AG09319 (cell line): ENCODE data around the gene MED27.

Source experiments
- DNase-seq: peaks from one replicate; pipeline ENCODE4 v3.0.0-alpha.2; 2010; ENCODE audit warnings: low read depth; ENCODE audit errors: extremely low read depth
- TF ChIP-seq, protein P1 (sequence below): IDR thresholded peaks from 2 replicates; pipeline ENCODE4 v1.5.1; 2011; ENCODE audit warnings: low read depth, mild to moderate bottlenecking, inconsistent platforms, low read length, moderate library complexity

MED27 gene

DNA sequence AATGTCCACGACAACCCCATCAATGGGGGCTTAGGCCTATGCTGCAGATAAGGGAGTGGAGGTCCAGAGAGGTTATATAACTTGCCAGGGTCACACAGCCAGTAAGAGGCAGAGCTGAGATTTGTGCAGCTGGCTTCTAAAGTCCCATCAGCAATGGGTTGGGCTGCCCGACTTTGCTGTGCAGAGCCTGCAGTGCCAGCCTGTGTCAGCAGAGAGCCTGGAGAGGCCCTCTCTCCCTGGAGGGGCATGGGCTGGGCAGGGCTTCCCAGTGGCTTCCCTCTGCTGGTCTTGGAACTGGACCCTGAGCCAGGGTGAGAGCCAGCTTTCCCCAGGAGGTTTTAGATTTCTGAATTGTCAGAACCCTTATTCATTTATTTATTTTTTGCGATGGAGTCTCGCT lies 262.6 kb downstream of the MED27 start:
- DNase-seq, result no peak
- TF ChIP-seq, protein P1, sequence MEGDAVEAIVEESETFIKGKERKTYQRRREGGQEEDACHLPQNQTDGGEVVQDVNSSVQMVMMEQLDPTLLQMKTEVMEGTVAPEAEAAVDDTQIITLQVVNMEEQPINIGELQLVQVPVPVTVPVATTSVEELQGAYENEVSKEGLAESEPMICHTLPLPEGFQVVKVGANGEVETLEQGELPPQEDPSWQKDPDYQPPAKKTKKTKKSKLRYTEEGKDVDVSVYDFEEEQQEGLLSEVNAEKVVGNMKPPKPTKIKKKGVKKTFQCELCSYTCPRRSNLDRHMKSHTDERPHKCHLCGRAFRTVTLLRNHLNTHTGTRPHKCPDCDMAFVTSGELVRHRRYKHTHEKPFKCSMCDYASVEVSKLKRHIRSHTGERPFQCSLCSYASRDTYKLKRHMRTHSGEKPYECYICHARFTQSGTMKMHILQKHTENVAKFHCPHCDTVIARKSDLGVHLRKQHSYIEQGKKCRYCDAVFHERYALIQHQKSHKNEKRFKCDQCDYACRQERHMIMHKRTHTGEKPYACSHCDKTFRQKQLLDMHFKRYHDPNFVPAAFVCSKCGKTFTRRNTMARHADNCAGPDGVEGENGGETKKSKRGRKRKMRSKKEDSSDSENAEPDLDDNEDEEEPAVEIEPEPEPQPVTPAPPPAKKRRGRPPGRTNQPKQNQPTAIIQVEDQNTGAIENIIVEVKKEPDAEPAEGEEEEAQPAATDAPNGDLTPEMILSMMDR, result no peak

DNA sequence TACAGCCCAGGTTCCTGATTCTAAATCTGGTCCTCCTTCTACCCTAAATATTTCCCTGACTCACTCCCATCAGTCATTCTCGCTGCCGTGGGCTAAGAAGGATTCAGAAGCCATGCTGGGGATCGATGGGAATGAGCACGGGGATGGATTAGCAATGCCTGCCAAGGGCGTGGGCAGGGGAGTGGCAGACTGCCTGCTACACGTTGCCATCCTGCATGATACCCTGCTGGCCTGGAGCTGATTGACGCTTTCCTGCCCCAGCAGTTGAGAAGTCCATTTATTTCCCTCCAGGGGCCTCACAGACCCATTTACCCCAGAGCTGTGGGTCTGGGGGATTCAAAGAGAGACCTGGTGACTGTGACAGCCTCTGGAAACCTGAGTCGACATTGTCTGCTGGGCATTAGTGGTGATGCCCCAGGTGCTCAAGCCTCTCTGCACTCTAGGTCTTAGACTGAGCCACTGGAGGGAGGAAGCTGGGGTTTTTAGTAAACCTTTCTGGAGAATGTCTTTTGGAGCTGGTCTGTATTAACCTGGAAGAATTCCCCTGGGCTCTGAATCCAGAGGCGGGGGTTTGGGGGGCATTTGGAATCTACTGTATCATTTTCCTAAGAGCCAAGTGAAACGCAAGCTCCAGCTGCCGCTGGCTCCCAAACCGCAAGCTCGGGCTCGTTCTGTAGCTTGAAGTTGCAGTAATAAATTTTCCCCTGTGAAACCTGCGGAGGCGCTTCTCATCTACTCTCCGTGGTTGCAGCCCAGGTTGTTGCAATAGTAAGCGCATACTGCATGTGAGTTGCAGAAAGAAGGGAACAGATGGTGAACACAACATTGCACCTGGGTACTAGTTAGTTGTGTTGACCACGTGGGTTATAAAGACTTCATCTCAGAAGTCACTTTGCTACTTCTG lies 263.4 kb downstream of the MED27 start:
- DNase-seq, result no peak

DNA sequence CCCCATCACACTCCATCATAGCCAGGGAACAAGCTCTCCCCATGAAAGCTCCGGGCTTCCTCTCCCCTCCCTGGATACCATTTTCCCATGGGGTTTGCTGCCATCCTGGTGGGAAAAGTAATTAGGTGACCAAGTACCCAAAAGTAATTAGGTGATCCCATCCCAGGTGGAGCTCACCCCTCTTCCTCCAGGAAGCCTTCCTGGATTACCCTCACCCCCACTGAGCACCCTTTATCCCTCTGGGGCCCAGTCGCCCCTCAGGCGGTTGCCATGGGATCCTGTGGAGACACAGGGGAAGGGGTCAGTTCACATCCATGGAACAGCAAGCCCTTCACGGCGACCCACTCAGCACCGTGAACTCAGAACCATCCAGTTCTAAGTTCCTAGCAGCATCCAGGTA lies 265.0 kb downstream of the MED27 start:
- no peak for DNase-seq
- TF ChIP-seq, protein P1, result no peak

More for the DNA sequence above, 263.4 kb downstream of the MED27 start:
- TF ChIP-seq, protein P1, result no peak

DNA sequence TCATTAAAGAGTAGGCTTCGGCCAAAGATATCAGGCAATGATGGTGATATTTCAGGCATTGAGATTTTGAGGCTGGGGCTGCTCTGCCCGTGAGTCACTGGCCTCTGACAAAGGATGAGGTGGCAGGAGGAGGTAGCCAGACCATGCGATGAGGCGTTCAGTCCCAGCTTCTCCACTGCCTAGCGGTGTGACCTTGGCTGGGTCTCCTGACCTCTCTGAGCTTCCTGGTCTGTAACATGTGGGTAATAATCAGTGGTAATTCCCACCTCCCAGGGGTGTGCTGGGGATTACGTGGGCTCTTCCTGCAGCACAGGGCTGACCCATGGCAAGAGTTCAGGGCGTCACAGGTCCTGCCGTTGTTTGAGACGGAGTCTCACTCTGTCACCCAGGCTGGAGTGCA lies 266.6 kb downstream of the MED27 start:
- TF ChIP-seq, protein P1, result no peak
- no peak for DNase-seq

DNA sequence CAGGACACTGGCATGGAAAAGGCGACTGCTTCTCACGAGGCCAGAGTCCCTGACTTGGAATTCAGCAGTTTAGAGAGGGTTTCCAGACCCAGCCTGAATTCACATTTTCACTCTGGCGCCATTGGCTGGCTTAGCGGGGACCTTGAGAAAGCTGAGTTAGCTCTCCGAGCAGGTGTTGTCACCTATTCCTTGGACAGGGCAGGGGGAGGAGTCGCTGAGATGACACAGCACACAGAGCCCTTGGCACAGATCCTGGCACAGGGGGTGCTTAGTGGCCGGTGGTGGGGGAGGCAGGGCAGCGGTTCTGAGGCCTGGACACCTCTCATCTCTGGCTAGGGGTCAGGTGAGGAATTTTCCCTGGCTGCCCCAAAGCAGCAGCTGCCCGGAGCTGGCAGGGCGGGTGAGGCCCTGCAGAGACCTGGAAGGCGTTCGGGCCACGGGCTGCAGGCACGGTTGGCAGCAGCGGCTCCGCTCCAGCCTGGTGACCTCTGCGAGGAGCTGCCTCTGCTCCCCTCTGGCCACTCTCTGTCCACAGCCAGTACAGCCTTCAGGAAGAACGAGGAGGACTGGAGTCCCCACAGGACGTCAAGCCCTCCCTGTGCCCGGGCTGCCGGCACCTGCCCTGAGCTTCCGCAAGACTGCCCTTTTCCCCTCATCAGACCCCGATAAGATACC lies 267.4 kb downstream of the MED27 start:
- TF ChIP-seq, protein P1, result no peak
- DNase-seq, result no peak

DNA sequence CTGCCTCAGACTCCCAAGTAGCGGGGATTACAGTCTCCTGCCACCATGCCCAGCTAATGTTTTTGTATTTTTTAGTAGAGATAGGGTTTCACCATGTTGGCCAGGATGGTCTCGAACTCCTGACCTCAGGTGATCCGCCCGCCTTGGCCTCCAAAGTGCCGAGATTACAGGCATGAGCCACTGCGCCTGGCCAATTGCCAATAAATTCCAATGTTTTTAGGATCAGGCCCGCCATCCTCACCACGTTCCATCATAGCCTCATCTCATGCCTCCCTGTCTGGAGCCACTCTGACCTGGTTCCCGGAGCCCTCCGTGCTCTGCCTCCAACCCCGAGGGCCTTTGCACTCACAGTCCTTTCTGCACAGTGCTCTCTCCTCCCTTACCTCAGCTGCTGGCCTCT lies 268.3 kb downstream of the MED27 start:
- TF ChIP-seq, protein P1, result no peak
- DNase-seq, result no peak

DNA sequence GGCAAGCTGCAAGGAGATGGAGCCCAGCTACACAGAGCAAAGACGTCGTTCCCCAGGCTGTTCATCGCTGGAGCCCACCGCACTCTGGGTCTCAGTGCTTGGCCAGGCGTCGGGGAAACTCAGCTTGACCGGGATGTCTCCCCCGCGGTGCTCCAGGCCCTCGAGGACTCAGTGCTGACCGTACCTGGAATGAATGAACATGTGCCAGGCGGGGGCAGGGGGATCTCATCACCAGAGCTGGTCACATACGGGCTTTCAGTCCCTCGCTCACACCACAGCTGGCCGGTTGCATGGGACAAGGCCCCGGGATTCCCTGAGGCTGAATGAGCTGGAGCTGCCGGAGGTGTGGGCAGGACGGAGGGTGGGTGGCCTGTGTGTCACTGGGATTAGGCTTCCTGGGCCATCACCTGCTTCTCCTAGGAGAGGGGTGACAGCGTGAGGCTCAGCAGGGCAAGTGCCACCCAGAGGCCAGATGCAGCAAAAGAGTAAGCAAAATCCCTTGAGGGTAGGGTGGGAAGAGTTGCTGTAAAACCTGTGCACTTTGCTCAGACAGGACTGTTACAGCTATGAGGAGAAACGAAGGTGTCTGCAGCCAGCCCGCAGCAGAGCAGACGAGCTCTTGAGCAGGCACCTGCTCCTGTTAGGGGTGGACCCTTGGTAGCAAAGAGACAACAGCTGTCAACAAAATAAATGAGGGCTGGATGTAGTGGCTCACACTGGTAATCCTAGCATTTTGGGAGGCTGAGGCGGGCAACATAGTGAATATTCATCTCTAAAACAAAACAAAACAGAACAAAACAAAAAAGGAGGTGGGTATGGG lies 269.1 kb downstream of the MED27 start:
- DNase-seq, result no peak
- TF ChIP-seq, protein P1, result no peak
